Liver (tissue), 9 donors: Measurements from ENCODE around the gene RBPJ. TPM values are rescaled to one million over a fixed set of nuclear protein-coding genes. Genes with fewer than 3 reads are reported as not detected.

Experiments used
- DNase-seq: peaks from one replicate; pipeline ENCODE4 v3.0.0-alpha.2; 2017; ENCODE audit warnings: low spot score
- H3K27ac ChIP-seq, 2 donors: one replicate each; pipeline ENCODE4 v1.7.0; 2013; ENCODE audit warnings: inconsistent platforms in 2 of 2, low read length in 2 of 2, control low read depth in 1 of 2, low read depth in 1 of 2, mild to moderate bottlenecking in 1 of 2
- H3K27me3 ChIP-seq, 4 donors: one replicate each; pipeline versions ENCODE4 v1.6.1 to v1.7.0; 2013; ENCODE audit warnings: low read length in 3 of 4, inconsistent platforms in 1 of 4, mild to moderate bottlenecking in 1 of 4, moderate library complexity in 1 of 4; ENCODE audit not compliant: control insufficient read depth in 4 of 4, insufficient read depth in 4 of 4
- H3K36me3 ChIP-seq, 4 donors: one replicate each; pipeline versions ENCODE4 v1.6.1 to v1.7.0; 2013; ENCODE audit warnings: low read length in 3 of 4, mild to moderate bottlenecking in 3 of 4, low read depth in 1 of 4, moderate library complexity in 1 of 4; ENCODE audit not compliant: control insufficient read depth in 4 of 4, insufficient read depth in 3 of 4
- H3K4me1 ChIP-seq, 4 donors: one replicate each; pipeline versions ENCODE4 v1.6.1 to v1.7.0; 2013; ENCODE audit warnings: low read length in 3 of 4, mild to moderate bottlenecking in 3 of 4, moderate library complexity in 1 of 4; ENCODE audit not compliant: control insufficient read depth in 4 of 4, insufficient read depth in 4 of 4
- H3K4me3 ChIP-seq, 3 donors: one replicate each; pipeline versions ENCODE4 v1.6.1 to v1.7.0; 2013; ENCODE audit warnings: low read length in 3 of 3, control low read depth in 1 of 3, low read depth in 1 of 3, mild to moderate bottlenecking in 1 of 3
- H3K9ac ChIP-seq, 2 donors: one replicate each; pipeline ENCODE4 v1.7.0; 2013; ENCODE audit warnings: low read length in 2 of 2, mild to moderate bottlenecking in 2 of 2, moderate library complexity in 2 of 2, control low read depth in 1 of 2, low read depth in 1 of 2
- H3K9me3 ChIP-seq, 4 donors: one replicate each; pipeline versions ENCODE4 v1.6.1 to v1.7.0; 2013; ENCODE audit warnings: low read length in 3 of 4; ENCODE audit not compliant: control insufficient read depth in 4 of 4
- ATF3 ChIP-seq: IDR thresholded peaks from 2 replicates; pipeline ENCODE4 v1.6.1; 2016; ENCODE audit warnings: antibody characterized with exemption
- FOXA1 ChIP-seq: IDR thresholded peaks from 2 replicates; pipeline ENCODE4 v1.6.1; 2016; ENCODE audit warnings: antibody characterized with exemption
- FOXA2 ChIP-seq: IDR thresholded peaks from 2 replicates; pipeline ENCODE4 v1.6.1; 2016; ENCODE audit warnings: antibody characterized with exemption
- GABPA ChIP-seq, 2 donors: IDR thresholded peaks in 1 of 2; conservative IDR thresholded peaks in 1 of 2; 2 replicates each; pipeline ENCODE4 v1.6.1; 2016; ENCODE audit warnings: antibody characterized with exemption in 2 of 2, mild to moderate bottlenecking in 1 of 2, moderate library complexity in 1 of 2
- HNF4A ChIP-seq, 2 donors: conservative IDR thresholded peaks; 2 replicates each; pipeline ENCODE4 v1.6.1; 2016; ENCODE audit warnings: antibody characterized with exemption in 2 of 2, mild to moderate bottlenecking in 2 of 2
- JUND ChIP-seq, 2 donors: IDR thresholded peaks; 2 replicates each; pipeline ENCODE4 v1.6.1; 2016; ENCODE audit warnings: antibody characterized with exemption in 2 of 2
- REST ChIP-seq: IDR thresholded peaks from 2 replicates; pipeline ENCODE4 v1.6.1; 2016; ENCODE audit warnings: antibody characterized with exemption, mild to moderate bottlenecking
- RXRA ChIP-seq, 2 donors: IDR thresholded peaks; 2 replicates each; pipeline ENCODE4 v1.6.1; 2017 to 2018; ENCODE audit warnings: antibody characterized with exemption in 2 of 2, mild to moderate bottlenecking in 1 of 2
- TAF1 ChIP-seq: conservative IDR thresholded peaks from 2 replicates; pipeline ENCODE4 v1.6.1; 2016; ENCODE audit warnings: antibody characterized with exemption, mild to moderate bottlenecking
- YY1 ChIP-seq: IDR thresholded peaks from 2 replicates; pipeline ENCODE4 v1.6.1; 2016; ENCODE audit warnings: antibody characterized with exemption, mild to moderate bottlenecking
- WGBS: extraction: QIAGEN DNeasy Blood & Tissue Kit; methylation state at CpG from one replicate; pipeline ENCODE4 v1.1.7; 2013; 5-methylcytosine and 5-hydroxymethylcytosine counted together
- polyA plus RNA-seq, 2 donors: library from polyadenylated mRNA; stranded (reverse) in 1 of 2; unstranded in 1 of 2; fragments of 200-250 nt in 1 of 2; fragments of >200 nt in 1 of 2; fragmentation: Nextera tagmentation in 1 of 2; extraction: Ambion mirVana in 1 of 2; gene quantifications; one replicate each; pipeline versions ENCODE4 v1.2.1 to v1.2.3, GENCODE V29; 2013 to 2015
- total RNA-seq, 2 donors: library from RNA; depleted of rRNA; stranded (reverse); fragments of >200 nt; gene quantifications; one replicate each; pipeline ENCODE4 v1.2.3, GENCODE V29; 2014
- TF ChIP-seq, protein P1 (sequence below): IDR thresholded peaks from 2 replicates; pipeline ENCODE4 v1.6.1; 2016; ENCODE audit warnings: antibody characterized with exemption
- donor health status: healthy.
- donor health status: healthy.
- donor health status: healthy.
- donor health status: healthy.
- donor health status: healthy.

RBPJ gene
- total and polyA plus RNA-seq, 4 donors = 8.0 to 32.2 (median 22.9) TPM

GRCh38 chr4:26344901-26345564, 24.2 kb downstream of the RBPJ start:
- 82% methylated on average over 4 of the region's 4 CpGs for WGBS
- TF ChIP-seq HNF4A (conservative IDR thresholded peaks at IDR 0.05) (no peak), FOXA1 (no peak), REST (no peak), JUND (IDR thresholded peaks at IDR 0.05) (no peak), ATF3 (no peak), YY1 (no peak), FOXA2 (no peak), RXRA (IDR thresholded peaks at IDR 0.05) (no peak)
- TF ChIP-seq, protein P1, sequence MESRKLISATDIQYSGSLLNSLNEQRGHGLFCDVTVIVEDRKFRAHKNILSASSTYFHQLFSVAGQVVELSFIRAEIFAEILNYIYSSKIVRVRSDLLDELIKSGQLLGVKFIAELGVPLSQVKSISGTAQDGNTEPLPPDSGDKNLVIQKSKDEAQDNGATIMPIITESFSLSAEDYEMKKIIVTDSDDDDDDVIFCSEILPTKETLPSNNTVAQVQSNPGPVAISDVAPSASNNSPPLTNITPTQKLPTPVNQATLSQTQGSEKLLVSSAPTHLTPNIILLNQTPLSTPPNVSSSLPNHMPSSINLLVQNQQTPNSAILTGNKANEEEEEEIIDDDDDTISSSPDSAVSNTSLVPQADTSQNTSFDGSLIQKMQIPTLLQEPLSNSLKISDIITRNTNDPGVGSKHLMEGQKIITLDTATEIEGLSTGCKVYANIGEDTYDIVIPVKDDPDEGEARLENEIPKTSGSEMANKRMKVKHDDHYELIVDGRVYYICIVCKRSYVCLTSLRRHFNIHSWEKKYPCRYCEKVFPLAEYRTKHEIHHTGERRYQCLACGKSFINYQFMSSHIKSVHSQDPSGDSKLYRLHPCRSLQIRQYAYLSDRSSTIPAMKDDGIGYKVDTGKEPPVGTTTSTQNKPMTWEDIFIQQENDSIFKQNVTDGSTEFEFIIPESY = no peak
- Histone ChIP-seq H3K9ac (no peak overlapping the region), H3K4me3 (no peak overlapping the region), H3K27ac (no peak overlapping the region), H3K36me3 (no peaks in the 10 kb centered on the region), H3K4me1 (peaks cover 0 to 1% (median 0%) of the 10 kb centered on the region in 4 donors), H3K9me3 (no peaks in the 10 kb centered on the region), H3K27me3 (no peaks in the 10 kb centered on the region)
- no peak for DNase-seq

- DNase-seq = no peak
- no peak for TF ChIP-seq GABPA (IDR thresholded peaks at IDR 0.05 in 1 of 2, conservative IDR thresholded peaks at IDR 0.05 in 1 of 2)
- Histone ChIP-seq H3K9ac (no peak overlapping the region), H3K9me3 (no peaks in the 10 kb centered on the region), H3K4me3 (no peak overlapping the region), H3K4me1 (peaks cover 0 to 1% (median 0%) of the 10 kb centered on the region in 4 donors), H3K27ac (no peak overlapping the region), H3K36me3 (no peaks in the 10 kb centered on the region), H3K27me3 (no peaks in the 10 kb centered on the region)
- WGBS = 75% methylated on average over 3 of the region's 3 CpGs
These were observed 24.7 kb downstream of the RBPJ start for GRCh38 chr4:26345565-26345938.

GRCh38 chr4:26346203-26346620, 25.4 kb downstream of the RBPJ start:
- no peak overlapping the region for H3K9ac ChIP-seq
- H3K9me3 ChIP-seq = no peaks in the 10 kb centered on the region
- no peak overlapping the region for H3K4me3 ChIP-seq
- no peak overlapping the region for H3K27ac ChIP-seq
- peaks cover 0 to 1% (median 0%) of the 10 kb centered on the region in 4 donors for H3K4me1 ChIP-seq
- no peaks in the 10 kb centered on the region for H3K36me3 ChIP-seq
- no peak for DNase-seq
- WGBS = 70% methylated on average over 6 of the region's 6 CpGs
- TF ChIP-seq, protein P1 = no peak
- peak; percentile 33 for TF ChIP-seq TAF1
- no peaks in the 10 kb centered on the region for H3K27me3 ChIP-seq
